GM20000 (cell line): ENCODE data around the gene IKZF5.

Experiments used
- DNase-seq: peaks from one replicate; pipeline ENCODE4 v3.0.0; 2012; ENCODE audit warnings: low spot score
- TF ChIP-seq, protein P1 (sequence below): IDR thresholded peaks from 2 replicates; pipeline ENCODE4 v1.5.1; 2012; ENCODE audit warnings: mild to moderate bottlenecking, control low read depth; ENCODE audit errors: extremely low read depth, missing control alignments

Gene IKZF5

DNA sequence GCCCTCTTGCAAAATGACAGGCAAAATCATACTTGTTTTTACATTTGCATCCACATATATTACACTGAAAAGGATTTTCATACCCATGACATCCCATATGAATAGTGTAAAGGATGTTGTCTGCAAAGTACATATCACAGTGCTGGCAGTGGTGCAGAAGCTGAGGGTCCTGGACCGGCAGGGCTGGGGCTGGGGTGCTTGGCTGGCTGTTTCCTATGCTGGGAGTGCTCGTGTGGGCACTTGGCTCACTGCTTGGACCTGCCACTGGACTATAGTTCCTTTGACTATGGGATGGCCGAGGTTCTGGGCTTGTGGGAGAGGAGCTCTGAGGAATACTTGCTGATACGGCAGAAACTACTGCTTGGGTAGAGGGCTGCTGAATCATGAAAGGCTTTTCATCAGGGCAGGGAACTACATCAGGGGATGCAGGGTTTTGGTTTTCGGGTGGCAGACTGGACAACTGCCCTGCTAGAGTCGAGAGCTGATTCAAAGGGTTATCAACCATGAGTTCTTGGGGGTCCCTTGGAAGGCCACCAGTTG, 14.7 kb downstream of the IKZF5 start:
- TF ChIP-seq, protein P1, sequence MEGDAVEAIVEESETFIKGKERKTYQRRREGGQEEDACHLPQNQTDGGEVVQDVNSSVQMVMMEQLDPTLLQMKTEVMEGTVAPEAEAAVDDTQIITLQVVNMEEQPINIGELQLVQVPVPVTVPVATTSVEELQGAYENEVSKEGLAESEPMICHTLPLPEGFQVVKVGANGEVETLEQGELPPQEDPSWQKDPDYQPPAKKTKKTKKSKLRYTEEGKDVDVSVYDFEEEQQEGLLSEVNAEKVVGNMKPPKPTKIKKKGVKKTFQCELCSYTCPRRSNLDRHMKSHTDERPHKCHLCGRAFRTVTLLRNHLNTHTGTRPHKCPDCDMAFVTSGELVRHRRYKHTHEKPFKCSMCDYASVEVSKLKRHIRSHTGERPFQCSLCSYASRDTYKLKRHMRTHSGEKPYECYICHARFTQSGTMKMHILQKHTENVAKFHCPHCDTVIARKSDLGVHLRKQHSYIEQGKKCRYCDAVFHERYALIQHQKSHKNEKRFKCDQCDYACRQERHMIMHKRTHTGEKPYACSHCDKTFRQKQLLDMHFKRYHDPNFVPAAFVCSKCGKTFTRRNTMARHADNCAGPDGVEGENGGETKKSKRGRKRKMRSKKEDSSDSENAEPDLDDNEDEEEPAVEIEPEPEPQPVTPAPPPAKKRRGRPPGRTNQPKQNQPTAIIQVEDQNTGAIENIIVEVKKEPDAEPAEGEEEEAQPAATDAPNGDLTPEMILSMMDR, result no peak
- no peak for DNase-seq

DNA sequence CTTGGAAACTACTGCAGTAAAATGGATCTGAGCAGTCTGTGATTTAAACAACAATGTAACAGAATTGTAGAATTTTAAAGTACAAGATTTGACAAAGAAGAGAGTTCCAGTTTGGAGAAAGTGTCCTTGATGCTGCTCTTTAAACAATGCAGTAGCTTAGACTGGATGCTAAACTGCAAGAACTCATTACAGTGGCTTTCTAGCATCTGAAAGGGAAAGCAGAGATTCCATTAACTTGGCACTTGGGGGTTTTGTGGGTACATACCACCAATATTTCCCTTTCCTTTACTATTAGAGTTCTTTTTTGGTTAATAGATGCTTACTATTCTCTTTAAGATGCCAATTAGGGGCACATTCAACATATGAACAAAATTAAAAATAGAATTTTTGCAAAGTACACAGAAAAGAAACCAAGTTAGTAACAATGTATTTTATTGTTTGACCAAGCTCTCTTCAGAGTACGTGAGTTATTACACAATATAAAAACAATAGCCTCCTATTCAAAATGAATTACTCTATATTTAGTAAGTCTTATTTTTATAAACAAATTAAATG, 16.5 kb downstream of the IKZF5 start:
- no peak for DNase-seq

DNA sequence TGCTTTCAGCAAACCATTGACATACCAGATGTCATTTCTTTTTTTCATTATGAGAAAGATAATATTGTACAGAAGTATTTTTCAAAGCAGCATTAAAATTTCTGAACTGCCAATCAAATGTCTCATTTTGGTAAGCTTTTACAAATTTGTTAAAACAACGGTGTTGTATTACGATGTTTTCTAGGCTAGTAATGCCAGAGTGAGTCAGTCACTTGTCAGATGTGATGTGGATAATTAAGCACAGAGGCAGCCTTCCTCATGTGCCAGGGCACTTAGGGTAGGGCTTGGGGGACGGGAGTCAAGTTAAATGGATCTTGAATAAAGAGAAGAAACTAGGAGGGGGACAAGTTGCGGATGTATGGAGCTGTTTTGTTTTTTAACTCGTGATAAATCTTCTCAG, 18.3 kb downstream of the IKZF5 start:
- DNase-seq, result no peak
- TF ChIP-seq, protein P1, result no peak

More for the DNA sequence above, 16.5 kb downstream of the IKZF5 start:
- TF ChIP-seq, protein P1, result no peak

DNA sequence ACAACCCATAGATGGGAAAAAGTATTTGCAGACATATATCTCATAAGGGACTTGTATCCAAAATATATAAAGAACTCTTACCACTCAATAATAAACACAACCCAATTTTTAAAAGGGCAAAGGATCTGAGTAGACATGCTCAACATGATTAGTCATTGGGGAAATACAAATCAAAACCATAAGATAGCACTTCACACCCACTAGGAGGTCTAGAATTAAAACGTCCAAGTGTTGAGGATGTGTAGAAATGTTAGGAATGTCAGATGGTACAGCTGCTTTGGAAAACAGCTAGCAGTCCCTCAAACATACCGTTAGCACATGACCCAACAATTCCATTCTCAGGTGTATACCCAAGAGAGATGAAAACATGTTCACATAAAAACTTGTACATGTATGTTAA, 20.1 kb downstream of the IKZF5 start:
- TF ChIP-seq, protein P1, result no peak
- DNase-seq, result no peak

DNA sequence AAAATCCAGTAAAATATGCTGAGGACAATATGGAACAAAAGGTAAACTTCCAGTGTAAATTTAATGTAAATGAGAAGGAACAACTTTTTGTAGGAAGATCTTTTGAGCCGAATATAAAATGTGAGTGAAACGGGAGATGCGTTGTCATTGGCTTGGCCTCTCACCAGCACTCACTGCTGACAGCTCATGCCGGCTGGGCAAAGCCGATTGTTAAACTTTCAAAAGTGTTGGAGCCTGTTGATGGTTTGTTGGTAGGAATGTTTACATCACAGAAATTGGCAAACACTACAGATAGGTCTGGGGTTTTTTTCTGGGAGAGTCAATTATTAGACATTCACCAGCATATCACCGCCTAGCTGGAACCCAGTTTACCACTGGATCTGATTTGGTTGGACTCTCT, 22.3 kb downstream of the IKZF5 start:
- DNase-seq, result no peak
- TF ChIP-seq, protein P1, result no peak

DNA sequence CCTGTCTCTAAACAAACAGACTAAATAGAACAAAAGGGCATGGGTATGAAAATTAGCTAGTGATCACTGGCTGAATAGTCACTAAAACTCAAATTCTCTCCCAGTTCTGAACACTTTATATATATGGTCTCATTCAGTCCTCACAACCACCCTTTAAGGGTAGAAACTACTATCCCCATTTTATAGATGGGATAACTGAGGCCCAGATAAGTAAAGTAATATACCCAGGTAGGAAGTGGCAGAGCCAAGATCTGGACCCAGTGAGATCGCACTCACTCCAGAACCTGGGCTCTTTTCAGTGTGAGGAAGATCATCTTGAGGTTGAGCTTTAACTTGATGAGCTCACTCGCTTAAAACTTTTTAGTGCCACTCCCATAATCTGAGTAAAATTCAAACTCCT, 23.9 kb downstream of the IKZF5 start:
- no peak for DNase-seq
- TF ChIP-seq, protein P1, result no peak

DNA sequence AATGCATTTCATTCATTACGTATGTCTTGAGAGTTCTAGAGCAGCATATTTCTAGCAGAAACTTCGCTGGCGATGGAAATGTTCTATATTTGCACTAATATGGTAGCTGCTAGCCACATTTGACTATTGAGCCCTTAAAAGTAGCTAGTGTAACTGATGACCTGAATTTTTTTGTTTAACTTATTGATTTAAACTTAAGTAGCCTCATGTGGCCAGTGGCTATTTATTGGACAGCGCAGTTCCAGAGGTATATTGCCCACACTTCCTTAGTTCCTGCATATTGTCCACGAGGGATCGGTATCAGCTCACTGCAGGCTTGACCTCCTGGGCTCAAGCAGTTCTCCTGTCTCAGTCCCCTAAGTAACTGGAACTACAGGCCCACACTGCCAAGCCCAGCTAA, 24.7 kb downstream of the IKZF5 start:
- DNase-seq, result no peak
- TF ChIP-seq, protein P1, result no peak
